DOHH2 (cell line): ENCODE data around the gene FAHD2B.
"Not testable (repeated sequence)": the region's sequence is repeated elsewhere in the genome, so short reads cannot be mapped to it uniquely, and the experiment has no call there.

ENCODE experiments used
- CTCF ChIP-seq: fragments of 200-600 bp; sonication (generic); IDR thresholded peaks from one replicate; pipeline ENCODE4 v1.5.1; 2014; ENCODE audit warnings: antibody characterized with exemption, mild to moderate bottlenecking, low read depth, low read length; ENCODE audit not compliant: poor library complexity, severe bottlenecking
- EZH2phosphoT487 ChIP-seq: fragments of 200-600 bp; sonication (generic); IDR thresholded peaks from 2 replicates; pipeline ENCODE4 v1.6.1; 2017; ENCODE audit warnings: borderline replicate concordance, mild to moderate bottlenecking, antibody characterized with exemption, low read length, moderate library complexity, mixed read lengths

DNA sequence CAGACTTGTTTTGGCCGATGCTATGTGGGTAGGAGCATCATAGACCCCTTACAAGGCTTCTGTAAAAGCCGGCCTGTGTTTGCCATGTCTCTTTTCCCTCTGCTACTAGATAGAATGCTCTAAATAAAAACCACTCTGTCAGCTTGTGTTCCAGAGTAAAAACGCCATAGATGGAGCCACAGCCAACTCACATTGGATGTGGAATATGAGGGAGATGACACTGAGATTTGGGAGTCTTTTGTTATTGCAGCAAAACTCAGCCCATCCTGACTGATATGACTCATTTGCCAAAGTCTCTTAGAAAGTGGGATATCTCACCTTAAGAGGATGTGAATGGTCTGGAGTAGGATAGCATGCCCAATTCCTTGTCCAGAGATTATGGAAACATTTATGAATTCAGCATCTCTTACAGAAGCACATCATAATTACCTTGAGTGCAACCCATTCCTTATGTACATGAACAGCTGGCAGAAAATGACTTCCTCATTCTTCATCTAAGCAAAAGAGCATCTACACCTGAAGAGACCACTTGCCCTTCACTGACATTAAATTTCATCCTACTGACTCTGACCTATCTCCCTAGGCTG is 4.2 kb upstream of the FAHD2B start:
- not testable (repeated sequence) for TF ChIP-seq CTCF, EZH2phosphoT487
